ENCODE results near the gene IMPA2. TPM values are rescaled to one million over a fixed set of nuclear protein-coding genes. Genes with fewer than 3 reads are reported as not detected.
A peak's percentile ranks its signal among the peaks of the same experiment; 100 is the strongest.

The IMPA2 gene
- total and polyA plus RNA-seq, 3 donors from 2014 or later, result 16.6 to 21.3 (median 16.7) TPM

DNA sequence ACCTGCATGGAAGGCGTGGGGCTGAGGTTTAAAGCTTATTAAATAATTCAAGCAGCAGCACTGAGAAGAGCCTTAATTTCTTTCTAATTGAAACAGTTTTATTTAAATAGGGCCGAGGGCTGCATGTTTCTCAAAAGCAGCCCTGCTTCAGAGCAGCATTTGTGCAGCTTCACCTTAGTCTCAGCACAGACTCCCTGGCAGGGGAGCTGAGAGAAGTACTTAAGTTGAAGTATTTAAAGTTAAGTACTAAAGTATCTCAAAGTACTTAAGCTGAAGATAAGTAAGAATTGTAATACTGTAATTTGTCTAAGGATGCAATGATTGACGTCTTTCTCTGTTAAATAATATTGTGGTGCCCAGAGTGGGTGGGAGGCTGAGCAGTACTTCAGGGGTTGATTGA lies 31.4 kb downstream of the IMPA2 start:
- WGBS, 2 donors, result 47 to 48% methylated on average over 3 of the region's 3 CpGs
- no peaks in the 10 kb centered on the region for H3K9me3 ChIP-seq
- peak overlapping the region in 1 of 2 donors; percentile 46 for H3K27ac ChIP-seq

GRCh38 chr18:12013186-12013916 lies 32.0 kb downstream of the IMPA2 start:
- Histone ChIP-seq H3K9me3 (no peaks in the 10 kb centered on the region), H3K27ac (no peak overlapping the region), H3K36me3 (ENCODE audit: low read depth, missing control alignments) (no peaks in the 10 kb centered on the region), H3K4me3 (no peak overlapping the region), H3K27me3 (no peaks in the 10 kb centered on the region), H3K4me1 (no peaks in the 10 kb centered on the region)
- intact Hi-C loops (cut with DNase I; ENCODE audit: low total_unique reads), result no loop called here
- no peak for DNase-seq
- TF ChIP-seq POLR2A (IDR thresholded peaks at IDR 0.05), result no peak
- TF ChIP-seq, protein P1, sequence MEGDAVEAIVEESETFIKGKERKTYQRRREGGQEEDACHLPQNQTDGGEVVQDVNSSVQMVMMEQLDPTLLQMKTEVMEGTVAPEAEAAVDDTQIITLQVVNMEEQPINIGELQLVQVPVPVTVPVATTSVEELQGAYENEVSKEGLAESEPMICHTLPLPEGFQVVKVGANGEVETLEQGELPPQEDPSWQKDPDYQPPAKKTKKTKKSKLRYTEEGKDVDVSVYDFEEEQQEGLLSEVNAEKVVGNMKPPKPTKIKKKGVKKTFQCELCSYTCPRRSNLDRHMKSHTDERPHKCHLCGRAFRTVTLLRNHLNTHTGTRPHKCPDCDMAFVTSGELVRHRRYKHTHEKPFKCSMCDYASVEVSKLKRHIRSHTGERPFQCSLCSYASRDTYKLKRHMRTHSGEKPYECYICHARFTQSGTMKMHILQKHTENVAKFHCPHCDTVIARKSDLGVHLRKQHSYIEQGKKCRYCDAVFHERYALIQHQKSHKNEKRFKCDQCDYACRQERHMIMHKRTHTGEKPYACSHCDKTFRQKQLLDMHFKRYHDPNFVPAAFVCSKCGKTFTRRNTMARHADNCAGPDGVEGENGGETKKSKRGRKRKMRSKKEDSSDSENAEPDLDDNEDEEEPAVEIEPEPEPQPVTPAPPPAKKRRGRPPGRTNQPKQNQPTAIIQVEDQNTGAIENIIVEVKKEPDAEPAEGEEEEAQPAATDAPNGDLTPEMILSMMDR (IDR thresholded peaks at IDR 0.05), result no peak
- WGBS, 2 donors, result 83 to 91% methylated on average over 20 of the region's 20 CpGs

More for the DNA sequence above, 31.4 kb downstream of the IMPA2 start:
- no peaks in the 10 kb centered on the region for H3K4me1 ChIP-seq
- intact Hi-C loops (cut with DNase I; ENCODE audit: low total_unique reads), result no loop called here
- TF ChIP-seq, protein P1 (IDR thresholded peaks at IDR 0.05), result no peak
- no peak for TF ChIP-seq POLR2A (IDR thresholded peaks at IDR 0.05)
- no peaks in the 10 kb centered on the region for H3K27me3 ChIP-seq
- H3K36me3 ChIP-seq (ENCODE audit: low read depth, missing control alignments), result no peaks in the 10 kb centered on the region
- no peak for DNase-seq
- H3K4me3 ChIP-seq, result no peak overlapping the region

GRCh38 chr18:12014086-12014485 lies 32.8 kb downstream of the IMPA2 start:
- H3K4me3 ChIP-seq, result no peak overlapping the region
- no peaks in the 10 kb centered on the region for H3K4me1 ChIP-seq
- H3K36me3 ChIP-seq (ENCODE audit: low read depth, missing control alignments), result no peaks in the 10 kb centered on the region
- no peaks in the 10 kb centered on the region for H3K9me3 ChIP-seq
- H3K27ac ChIP-seq, result no peak overlapping the region
- WGBS, 2 donors, result 77 to 87% methylated on average over 14 to 17 of the region's 17 CpGs
- DNase-seq, result no peak
- no peaks in the 10 kb centered on the region for H3K27me3 ChIP-seq
- TF ChIP-seq POLR2A (IDR thresholded peaks at IDR 0.05), result no peak
- TF ChIP-seq, protein P1 (IDR thresholded peaks at IDR 0.05), result no peak
- intact Hi-C loops (cut with DNase I; ENCODE audit: low total_unique reads), result no loop called here

DNA sequence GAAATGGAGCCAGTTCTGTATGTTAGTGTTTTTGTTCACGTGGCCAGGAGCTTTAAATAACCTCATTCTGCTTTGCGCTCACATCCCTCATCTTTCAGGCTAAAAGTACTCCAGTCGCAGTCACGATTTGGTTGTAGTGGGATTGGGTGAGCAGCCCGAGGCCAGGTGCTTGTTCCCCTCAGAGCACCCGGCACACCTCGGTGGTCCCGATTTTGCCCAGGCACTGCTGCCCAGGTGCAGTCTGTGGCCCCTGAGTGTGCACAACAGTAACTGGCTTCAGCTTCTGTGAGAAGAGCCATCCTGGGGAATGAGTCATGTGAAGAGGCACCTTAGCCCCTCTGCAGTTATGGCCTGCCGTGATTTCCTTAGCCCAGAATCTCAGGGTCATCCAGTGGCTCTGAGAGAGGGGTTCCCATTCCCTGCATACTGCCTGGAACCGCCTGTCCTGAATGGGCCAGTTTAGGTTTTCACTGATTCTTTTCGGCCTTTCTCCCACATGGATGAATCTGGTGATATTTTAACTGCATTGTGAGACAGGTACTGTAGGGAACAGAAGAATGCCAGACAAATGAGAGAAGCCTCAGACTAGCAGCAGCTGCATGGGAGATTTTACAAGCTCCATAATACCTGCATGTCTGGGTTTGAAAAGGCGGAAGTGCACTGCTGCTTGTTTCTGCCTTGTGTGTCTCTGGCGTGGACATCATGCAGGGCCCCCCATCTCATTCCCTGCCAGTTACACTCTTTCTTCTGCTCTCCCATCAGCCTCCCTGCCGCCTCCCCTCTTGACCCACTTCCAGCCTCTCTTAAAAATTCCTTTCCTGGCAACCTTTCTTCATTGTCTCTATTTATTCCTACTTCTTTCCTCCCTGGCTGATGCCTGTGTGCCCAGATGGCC lies 33.5 kb downstream of the IMPA2 start:
- H3K4me1 ChIP-seq, result no peaks in the 10 kb centered on the region

More for the DNA sequence above, 33.5 kb downstream of the IMPA2 start:
- Histone ChIP-seq H3K27ac (no peak overlapping the region), H3K9me3 (no peaks in the 10 kb centered on the region), H3K27me3 (no peaks in the 10 kb centered on the region), H3K36me3 (ENCODE audit: low read depth, missing control alignments) (no peaks in the 10 kb centered on the region), H3K4me3 (no peak overlapping the region)
- no peak for DNase-seq
- TF ChIP-seq, protein P1 (IDR thresholded peaks at IDR 0.05), result no peak
- no peak for TF ChIP-seq POLR2A (IDR thresholded peaks at IDR 0.05)
- 91 to 96% methylated on average over 14 of the region's 14 CpGs for WGBS, 2 donors
- intact Hi-C loops (cut with DNase I; ENCODE audit: low total_unique reads), result no loop called here

Measured in testis (tissue), 3 donors.